ENCODE measurements around the gene GINS2.

- TF ChIP-seq CTCF (conservative IDR thresholded peaks at IDR 0.05 in 1 of 2, IDR thresholded peaks at IDR 0.05 in 1 of 2; ENCODE audit: low read depth in 1 of 2, low read length in 2 of 2) (no peak), EZH2 (IDR thresholded peaks at IDR 0.05; ENCODE audit: low read length, missing control alignments) (no peak)
These were observed 14.4 kb downstream of the GINS2 start for GRCh38 chr16:85674418-85674755.

Data from fibroblast of lung (primary cell).